Natural killer cell treated with Interleukin-12 subunit alpha and Interleukin-12 subunit beta and Interleukin-15 and Interleukin-18, amount 100 ng/mL, for 72 hours (primary cell): Measurements from ENCODE around the gene TLX1. TPM values are rescaled to one million over a fixed set of nuclear protein-coding genes. Genes with fewer than 3 reads are reported as not detected.
A peak's percentile ranks its signal among the peaks of the same experiment; 100 is the strongest.

Source experiments
- ATAC-seq, 2 donors: fragments of 150-1000 bp; cut with Tn5 transposase in 1 of 2; sonication (Bioruptor Pico), chemical (Tn5 transposase) in 1 of 2; 2 replicates each; pipeline ENCODE4 v1.10.0; 2021
- DNase-seq: peaks from one replicate; pipeline ENCODE4 v3.0.0; 2022; ENCODE audit warnings: low spot score
- H3K27ac Mint-ChIP-seq, 2 donors: 1 replicate in 1 of 2; 2 replicates in 1 of 2; pipeline ENCODE4 v1.8.0; 2022; ENCODE audit warnings: mixed read lengths in 2 of 2, mild to moderate bottlenecking in 1 of 2, moderate library complexity in 1 of 2
- H3K27me3 Mint-ChIP-seq, 2 donors: 1 replicate in 1 of 2; 2 replicates in 1 of 2; pipeline ENCODE4 v1.8.0; 2022; ENCODE audit warnings: mixed read lengths in 2 of 2
- H3K36me3 Mint-ChIP-seq: one replicate; pipeline ENCODE4 v1.8.0; 2022; ENCODE audit warnings: mixed read lengths
- H3K4me1 Mint-ChIP-seq, 2 donors: 1 replicate in 1 of 2; 2 replicates in 1 of 2; pipeline ENCODE4 v1.8.0; 2022; ENCODE audit warnings: low read depth in 2 of 2, mixed read lengths in 2 of 2, mild to moderate bottlenecking in 1 of 2
- H3K4me3 Mint-ChIP-seq: one replicate; pipeline ENCODE4 v1.8.0; 2022; ENCODE audit warnings: mixed read lengths
- H3K9me3 Mint-ChIP-seq: 2 replicates; pipeline ENCODE4 v1.8.0; 2022; ENCODE audit warnings: mixed read lengths
- total RNA-seq, 2 donors: library from RNA; stranded (reverse); gene quantifications; one replicate each; pipeline ENCODE4 v1.2.3, GENCODE V29; 2022

TLX1 gene
- total RNA-seq = not detected

DNA sequence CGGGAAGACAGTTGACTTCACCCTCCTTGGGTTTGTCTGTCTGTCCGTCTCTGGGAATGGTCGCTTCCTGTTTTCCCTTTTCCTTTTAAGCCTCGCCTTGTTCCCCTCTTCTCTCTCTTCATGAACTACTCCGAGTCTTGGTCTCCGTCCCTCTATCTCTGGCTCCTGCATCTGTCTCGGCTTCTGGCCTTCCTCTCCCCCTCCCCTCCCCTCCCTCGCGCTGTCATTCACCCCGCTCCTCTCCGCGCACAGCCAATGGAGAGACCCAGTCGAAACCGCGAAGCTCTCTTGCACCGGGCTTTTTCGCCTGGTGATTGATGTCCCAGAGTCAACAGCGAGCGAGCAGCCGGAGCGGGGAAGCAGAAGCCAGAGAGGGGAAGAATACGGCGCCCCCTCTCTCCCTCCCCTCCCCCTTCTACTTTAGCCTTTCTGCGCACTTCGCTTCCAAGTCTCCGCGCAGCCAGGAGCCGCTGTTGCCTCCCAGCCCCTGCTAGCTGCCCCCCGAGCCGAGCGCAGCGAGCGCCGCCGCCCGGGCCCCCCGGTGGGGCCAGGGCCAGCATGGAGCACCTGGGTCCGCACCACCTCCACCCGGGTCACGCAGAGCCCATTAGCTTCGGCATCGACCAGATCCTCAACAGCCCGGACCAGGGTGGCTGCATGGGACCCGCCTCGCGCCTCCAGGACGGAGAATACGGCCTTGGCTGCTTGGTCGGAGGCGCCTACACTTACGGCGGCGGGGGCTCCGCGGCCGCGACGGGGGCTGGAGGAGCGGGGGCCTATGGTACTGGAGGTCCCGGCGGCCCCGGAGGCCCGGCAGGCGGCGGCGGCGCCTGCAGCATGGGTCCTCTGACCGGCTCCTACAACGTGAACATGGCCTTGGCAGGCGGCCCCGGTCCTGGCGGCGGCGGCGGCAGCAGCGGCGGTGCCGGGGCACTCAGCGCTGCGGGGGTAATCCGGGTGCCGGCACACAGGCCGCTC lies at the start of gene TLX1:
Gene TLX1 (plus strand): TSS at position 317 of the 978 bp plus-strand sequence. CDS start 242 bp downstream, at position 559.
- Mint-ChIP-seq H3K27me3 (peaks cover 56 to 78% of the 10 kb centered on the region in 2 donors), H3K36me3 (no peaks in the 10 kb centered on the region), H3K9me3 (no peaks in the 10 kb centered on the region), H3K4me1 (peaks cover 2 to 8% of the 10 kb centered on the region in 2 donors), H3K27ac (no peak within 1 kb of the TSS), H3K4me3 (no peak within 1 kb of the TSS)
- ATAC-seq = no peak
- DNase-seq = no peak

DNA sequence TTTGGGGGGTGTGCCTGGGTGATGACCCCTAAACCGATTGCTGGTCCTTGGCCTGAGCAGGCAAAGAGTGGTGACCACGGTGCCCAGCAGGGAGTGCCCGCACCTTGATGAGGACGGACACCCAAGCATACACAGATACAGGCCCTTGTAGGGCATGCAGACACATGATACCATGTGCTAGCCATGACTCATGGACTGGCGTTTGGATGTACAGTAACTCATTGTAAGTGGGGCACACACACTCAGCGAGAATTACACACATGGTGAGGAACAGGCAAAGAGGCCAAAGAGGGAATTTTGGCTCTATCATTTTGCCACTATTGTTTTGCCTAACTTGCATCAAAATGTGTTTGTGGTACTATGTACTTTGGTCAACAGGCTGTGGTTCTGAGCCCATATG lies 45.3 kb upstream of the TLX1 start:
- H3K27ac Mint-ChIP-seq = no peak overlapping the region
- no peaks in the 10 kb centered on the region for H3K4me1 Mint-ChIP-seq
- DNase-seq = no peak
- no peaks in the 10 kb centered on the region for H3K9me3 Mint-ChIP-seq
- no peak for ATAC-seq
- no peaks in the 10 kb centered on the region for H3K36me3 Mint-ChIP-seq
- peaks cover 36 to 39% of the 10 kb centered on the region in 2 donors for H3K27me3 Mint-ChIP-seq
- no peak overlapping the region for H3K4me3 Mint-ChIP-seq

DNA sequence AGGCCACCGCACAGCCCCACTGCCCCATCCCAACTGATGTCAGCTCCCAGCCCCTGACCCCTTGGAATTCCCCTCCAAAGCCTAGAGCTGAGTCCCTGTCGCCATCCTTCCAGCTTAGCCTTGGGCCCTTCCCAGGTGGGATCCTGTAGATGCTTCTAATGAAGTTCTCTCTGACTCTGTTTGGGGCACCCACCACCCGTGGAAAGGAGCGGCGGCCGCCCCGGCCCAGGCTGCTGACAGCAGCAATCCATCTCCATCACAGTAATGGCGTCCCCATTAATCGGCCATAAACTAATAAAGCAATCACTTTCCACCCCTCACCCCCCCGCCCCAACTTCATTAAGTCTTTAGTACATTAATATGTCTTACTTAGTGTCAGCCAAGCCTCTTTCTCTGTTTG lies 43.7 kb upstream of the TLX1 start:
- Mint-ChIP-seq H3K4me1 (no peaks in the 10 kb centered on the region), H3K36me3 (no peaks in the 10 kb centered on the region), H3K9me3 (no peaks in the 10 kb centered on the region), H3K4me3 (no peak overlapping the region), H3K27ac (no peak overlapping the region), H3K27me3 (peaks cover 42 to 43% of the 10 kb centered on the region in 2 donors)
- ATAC-seq (no peak), DNase-seq (no peak)

DNA sequence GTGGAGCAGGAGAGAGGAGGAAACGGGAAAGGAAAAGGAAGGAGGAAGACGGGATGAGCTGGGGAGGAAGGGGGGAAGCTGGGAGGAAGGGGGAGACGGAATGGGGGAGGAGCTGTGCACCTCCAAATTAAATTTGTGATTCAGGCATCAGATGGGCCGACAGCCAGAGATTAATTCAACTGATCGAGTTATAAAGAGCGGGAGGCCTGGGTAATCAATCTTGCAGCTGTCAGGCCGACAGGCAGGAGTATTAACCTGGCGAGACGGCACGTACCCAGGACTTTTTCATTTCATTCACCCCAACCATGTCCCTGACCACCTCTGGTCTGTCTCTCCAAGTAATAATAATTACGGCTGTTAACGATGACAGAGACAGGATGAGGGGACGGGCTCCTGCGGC lies 43.1 kb upstream of the TLX1 start:
- peaks cover 42 to 48% of the 10 kb centered on the region in 2 donors for H3K27me3 Mint-ChIP-seq

DNA sequence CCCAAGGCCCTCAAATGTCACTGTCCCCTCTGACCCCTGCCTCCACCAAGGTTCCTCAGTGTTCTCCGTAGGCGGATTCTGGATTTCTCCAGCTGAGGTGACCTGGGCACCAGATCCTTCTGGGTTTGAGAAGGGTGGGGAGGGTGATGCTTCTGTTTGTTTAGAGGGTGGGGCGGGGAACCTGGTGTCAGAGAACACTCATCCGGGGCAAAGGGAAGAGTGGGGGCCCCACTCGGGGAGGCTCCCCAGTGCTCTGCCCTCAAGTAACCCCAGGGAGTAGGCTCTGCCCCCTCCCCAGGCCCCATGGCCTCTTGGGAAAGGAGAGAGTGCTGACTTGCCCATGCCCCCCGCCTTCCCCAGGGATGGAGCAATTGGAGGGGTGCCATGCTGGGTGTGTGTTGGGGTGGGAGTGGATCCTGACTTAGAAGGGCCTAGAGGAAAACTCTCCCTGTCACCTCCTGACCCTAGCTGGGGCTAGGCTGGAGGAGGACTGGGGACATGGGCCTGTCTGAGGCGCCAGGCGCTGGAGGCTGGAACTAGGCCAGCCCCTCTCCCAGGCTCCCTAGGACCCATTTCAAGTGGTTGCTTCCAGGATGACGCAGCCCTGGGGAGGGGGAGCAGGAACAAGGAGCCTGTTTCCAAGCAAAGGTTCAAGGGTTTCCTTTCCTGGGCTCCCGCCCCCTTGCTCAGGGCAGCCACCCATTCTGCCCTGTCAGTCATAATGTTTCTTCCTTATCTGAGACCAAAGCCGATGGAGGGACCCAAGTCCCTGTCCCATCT lies 41.4 kb upstream of the TLX1 start:
- peaks cover 38 to 43% of the 10 kb centered on the region in 2 donors for H3K27me3 Mint-ChIP-seq

More for the DNA sequence above, 43.1 kb upstream of the TLX1 start:
- Mint-ChIP-seq H3K9me3 (no peaks in the 10 kb centered on the region), H3K36me3 (no peaks in the 10 kb centered on the region), H3K4me3 (no peak overlapping the region), H3K27ac (no peak overlapping the region), H3K4me1 (no peaks in the 10 kb centered on the region)
- ATAC-seq (no peak), DNase-seq (no peak)

DNA sequence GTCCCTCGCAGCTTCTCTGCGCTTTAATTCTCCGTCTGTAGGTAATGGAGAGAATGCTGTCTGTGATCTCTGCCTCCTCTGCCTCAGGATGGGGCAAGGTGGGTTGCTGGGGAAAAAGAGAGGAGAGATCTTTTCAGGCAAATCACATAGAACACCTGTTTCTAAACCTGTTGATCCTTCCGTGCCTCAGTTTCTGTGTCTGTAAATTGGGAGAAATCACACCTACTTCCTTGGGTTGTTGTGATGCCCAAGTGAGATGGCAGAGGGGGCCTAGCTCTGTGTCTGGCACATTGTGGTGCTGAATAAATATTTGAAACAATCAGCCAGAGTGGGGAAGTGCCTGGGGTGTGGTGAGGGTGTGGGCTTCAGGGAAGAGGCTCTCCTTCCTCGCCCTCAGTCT lies 40.5 kb upstream of the TLX1 start:
- peaks cover 0 to 1% of the 10 kb centered on the region in 2 donors for H3K4me1 Mint-ChIP-seq
- DNase-seq (no peak), ATAC-seq (no peak)
- no peak overlapping the region for H3K4me3 Mint-ChIP-seq
- no peaks in the 10 kb centered on the region for H3K9me3 Mint-ChIP-seq
- no peak overlapping the region for H3K27ac Mint-ChIP-seq
- H3K36me3 Mint-ChIP-seq = no peaks in the 10 kb centered on the region
- H3K27me3 Mint-ChIP-seq = peaks cover 42 to 47% of the 10 kb centered on the region in 2 donors

More for the DNA sequence above, 41.4 kb upstream of the TLX1 start:
- ATAC-seq (no peak), DNase-seq (no peak)
- Mint-ChIP-seq H3K9me3 (no peaks in the 10 kb centered on the region), H3K4me1 (no peaks in the 10 kb centered on the region), H3K4me3 (no peak overlapping the region), H3K27ac (no peak overlapping the region), H3K36me3 (no peaks in the 10 kb centered on the region)

DNA sequence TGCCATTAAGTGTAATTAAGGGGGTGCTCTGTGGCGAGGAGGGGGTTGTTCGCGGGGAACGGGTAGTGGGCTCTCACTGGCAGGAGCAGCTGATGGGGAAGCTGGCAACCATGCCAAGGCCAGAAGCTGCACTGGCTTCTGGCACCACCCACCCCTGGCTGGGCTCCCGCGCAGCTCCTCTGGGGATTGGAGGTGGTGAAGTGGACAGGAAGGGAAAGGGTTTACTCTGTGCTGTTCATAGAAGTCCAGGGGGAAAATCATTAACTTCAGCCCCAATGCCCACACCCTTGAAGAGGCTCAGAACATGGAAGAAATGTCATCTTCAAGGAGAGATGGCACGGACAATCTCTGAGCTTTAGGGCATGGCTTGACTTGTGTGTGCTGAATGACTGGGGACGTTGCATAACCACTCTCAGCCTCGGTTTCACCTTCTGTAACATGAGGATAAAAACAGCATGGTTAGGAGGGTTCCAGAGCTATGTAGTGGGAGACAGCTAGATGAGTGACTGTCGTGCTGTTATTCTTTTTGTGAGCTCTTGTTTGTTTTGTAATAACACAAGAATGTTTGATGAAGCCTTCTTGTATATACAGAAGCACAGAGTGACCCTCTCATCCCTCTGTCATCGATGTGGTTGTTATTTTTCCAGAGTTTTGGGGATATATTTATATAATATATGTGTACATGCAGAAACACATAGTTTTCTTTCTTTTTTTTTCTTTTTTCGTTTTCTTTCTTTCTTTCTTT lies 39.4 kb upstream of the TLX1 start:
- Mint-ChIP-seq H3K4me3 (no peak overlapping the region), H3K27ac (no peak overlapping the region), H3K27me3 (peaks cover 43 to 47% of the 10 kb centered on the region in 2 donors), H3K9me3 (no peaks in the 10 kb centered on the region), H3K36me3 (no peaks in the 10 kb centered on the region), H3K4me1 (peaks cover 0 to 3% of the 10 kb centered on the region in 2 donors)
- ATAC-seq (no peak), DNase-seq (no peak)

DNA sequence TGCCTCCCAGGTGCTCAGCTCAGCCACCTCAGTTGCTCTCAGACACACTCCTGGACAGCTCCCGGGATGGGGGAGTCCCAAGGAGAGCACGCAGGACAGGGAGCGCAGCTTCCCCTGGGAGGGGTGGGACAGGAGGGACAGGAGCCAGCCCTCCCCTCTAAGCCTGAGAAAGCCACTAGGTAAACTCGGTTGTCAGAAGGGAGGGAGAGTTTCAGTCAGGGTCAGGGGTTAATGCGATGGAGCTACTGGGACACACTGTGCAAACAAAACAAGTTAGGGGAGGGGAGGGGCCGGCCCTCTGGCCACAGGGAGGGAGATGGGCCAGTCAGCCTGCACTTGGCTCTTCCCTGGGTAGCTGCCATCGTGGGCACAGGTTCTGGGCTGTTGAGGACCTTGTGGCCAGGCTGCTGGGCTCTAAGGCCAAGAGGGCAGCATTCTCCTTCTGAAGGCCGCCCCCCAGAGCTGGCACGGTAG lies 38.2 kb upstream of the TLX1 start:
- Mint-ChIP-seq H3K4me3 (no peak overlapping the region), H3K27ac (no peak overlapping the region), H3K9me3 (no peaks in the 10 kb centered on the region), H3K27me3 (peaks cover 38 to 41% of the 10 kb centered on the region in 2 donors), H3K36me3 (no peaks in the 10 kb centered on the region), H3K4me1 (peaks cover 0 to 3% of the 10 kb centered on the region in 2 donors)
- ATAC-seq = no peak
- DNase-seq = no peak

DNA sequence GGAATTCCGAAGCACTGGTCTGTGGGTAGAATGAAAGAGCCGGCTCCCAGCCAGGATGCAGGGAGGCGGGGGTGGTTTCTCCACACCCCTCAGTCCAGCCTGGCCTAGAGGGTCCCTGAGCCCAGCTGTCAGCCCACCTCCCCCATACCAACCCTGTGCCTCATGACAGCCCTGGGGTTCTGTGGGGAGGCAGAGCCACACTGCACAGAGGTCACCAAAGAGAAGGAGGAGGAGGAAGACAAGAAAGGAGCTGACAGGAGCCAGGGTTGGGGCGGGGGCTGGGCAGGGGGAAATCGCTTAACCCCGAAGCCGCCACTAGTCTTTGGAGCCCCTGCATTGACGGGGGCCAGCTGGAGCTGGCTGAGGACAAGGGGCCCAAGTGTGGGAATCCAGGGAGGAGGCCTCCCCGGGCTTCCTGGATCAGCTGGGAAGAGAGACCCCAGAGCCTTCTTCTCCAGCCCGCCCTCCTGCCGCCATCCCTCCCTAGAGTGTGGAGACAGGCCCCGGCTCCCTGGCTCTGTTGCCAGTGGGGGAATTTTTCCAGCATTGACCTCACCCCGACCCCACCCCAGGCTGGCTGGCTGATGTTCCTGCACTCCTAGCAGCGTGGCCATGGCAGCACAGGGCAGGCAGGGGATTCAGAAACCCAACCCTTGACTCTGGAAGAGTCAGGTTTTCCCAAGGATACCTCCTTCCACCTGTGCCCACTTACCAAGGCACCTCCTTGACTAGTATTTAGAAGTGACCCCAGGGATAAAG lies 36.8 kb upstream of the TLX1 start:
- Mint-ChIP-seq H3K36me3 (no peaks in the 10 kb centered on the region), H3K4me1 (peaks cover 0 to 3% of the 10 kb centered on the region in 2 donors), H3K4me3 (no peak overlapping the region), H3K27me3 (peaks cover 36 to 42% of the 10 kb centered on the region in 2 donors), H3K9me3 (no peaks in the 10 kb centered on the region), H3K27ac (no peak overlapping the region)
- ATAC-seq (no peak), DNase-seq (no peak)

DNA sequence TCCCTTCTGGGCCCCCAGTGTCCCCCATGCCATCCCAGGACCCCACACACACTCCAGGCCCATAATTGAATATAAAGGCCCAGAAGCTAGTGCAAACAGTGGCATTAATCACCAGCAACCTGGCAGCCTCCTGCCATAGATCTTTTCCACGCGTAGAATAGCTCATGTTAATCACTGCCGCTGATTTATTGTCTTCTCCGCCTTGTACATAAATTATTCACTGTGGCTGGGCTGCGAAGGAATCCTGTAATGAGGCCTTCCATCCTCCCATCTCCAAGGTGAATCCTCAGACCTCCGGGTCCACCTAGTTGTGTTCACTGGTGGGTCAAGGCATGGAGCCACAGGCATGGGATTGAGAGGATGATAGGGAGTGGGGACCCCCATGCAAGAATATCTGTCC lies 36.1 kb upstream of the TLX1 start:
- Mint-ChIP-seq H3K9me3 (no peaks in the 10 kb centered on the region), H3K27me3 (peaks cover 43 to 47% of the 10 kb centered on the region in 2 donors), H3K27ac (no peak overlapping the region), H3K4me1 (peaks cover 0 to 3% of the 10 kb centered on the region in 2 donors), H3K4me3 (no peak overlapping the region), H3K36me3 (no peaks in the 10 kb centered on the region)
- DNase-seq (no peak), ATAC-seq (no peak)

DNA sequence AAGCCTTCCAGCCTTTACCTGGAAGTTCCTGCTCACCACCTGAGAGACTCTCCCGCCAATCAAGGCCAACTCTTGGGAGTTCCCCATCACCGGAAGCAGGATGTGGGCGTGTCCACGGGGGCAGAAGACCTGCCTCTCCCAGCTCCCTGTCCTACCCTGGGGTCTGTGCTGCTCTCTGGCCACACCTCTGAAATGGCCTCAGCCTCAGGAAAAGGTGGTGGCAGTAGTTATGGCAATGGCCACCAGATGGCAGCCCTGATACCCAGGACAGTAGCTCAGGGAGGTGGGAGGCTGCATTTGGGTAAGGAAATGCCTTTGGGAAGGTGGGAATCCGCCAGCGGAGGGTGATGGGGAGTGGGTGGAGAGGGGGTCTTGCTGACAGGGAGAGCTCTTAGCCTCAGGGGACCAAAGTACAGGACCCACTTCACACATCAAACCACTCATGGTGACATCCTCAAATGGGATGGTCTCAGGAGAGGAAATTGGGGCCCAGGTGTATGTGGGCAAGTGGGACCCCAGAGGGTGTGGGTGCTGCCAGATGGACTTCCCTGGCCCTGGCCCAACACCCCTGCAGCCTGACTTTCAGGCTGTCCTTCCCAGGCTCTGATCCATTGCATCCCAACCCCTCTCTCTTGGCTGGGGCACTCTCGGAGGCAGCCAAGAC lies 35.4 kb upstream of the TLX1 start:
- Mint-ChIP-seq H3K4me3 (no peak overlapping the region), H3K4me1 (peaks cover 0 to 3% of the 10 kb centered on the region in 2 donors), H3K36me3 (no peaks in the 10 kb centered on the region), H3K9me3 (no peaks in the 10 kb centered on the region), H3K27ac (no peak overlapping the region), H3K27me3 (peaks cover 37 to 46% of the 10 kb centered on the region in 2 donors)
- ATAC-seq = peak; percentile 76 to 88
- DNase-seq = peak; percentile 82

DNA sequence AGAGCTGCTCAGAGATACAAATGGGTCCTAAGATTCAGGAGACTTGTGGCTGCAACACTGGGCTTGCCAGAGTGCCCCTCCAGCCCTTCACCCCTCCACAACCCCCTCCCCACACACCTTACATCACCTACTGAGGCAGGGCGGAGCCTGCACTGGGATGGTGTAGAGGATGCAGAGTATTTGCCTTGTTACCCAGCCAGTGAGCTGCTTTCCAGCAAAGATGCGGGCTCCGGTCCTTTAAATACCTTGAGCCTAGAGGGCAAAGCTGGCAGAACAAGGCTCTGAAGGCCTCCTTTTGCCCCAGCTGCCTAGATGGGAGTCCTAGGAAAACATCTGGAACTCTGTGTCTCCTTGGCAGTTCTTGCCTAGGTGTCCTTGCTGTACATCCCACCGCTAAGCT lies 34.7 kb upstream of the TLX1 start:
- ATAC-seq (no peak), DNase-seq (no peak)
- H3K36me3 Mint-ChIP-seq = no peaks in the 10 kb centered on the region
- H3K4me3 Mint-ChIP-seq = no peak overlapping the region
- H3K9me3 Mint-ChIP-seq = no peaks in the 10 kb centered on the region
- H3K4me1 Mint-ChIP-seq = peaks cover 0 to 3% of the 10 kb centered on the region in 2 donors
- H3K27ac Mint-ChIP-seq = no peak overlapping the region
- H3K27me3 Mint-ChIP-seq = peaks cover 34 to 44% of the 10 kb centered on the region in 2 donors
